Measurements from ENCODE around the gene CD81. TPM values are rescaled to one million over a fixed set of nuclear protein-coding genes. Genes with fewer than 3 reads are reported as not detected.

CD81 gene
- polyA plus RNA-seq, 1 donor = 488 TPM

DNA sequence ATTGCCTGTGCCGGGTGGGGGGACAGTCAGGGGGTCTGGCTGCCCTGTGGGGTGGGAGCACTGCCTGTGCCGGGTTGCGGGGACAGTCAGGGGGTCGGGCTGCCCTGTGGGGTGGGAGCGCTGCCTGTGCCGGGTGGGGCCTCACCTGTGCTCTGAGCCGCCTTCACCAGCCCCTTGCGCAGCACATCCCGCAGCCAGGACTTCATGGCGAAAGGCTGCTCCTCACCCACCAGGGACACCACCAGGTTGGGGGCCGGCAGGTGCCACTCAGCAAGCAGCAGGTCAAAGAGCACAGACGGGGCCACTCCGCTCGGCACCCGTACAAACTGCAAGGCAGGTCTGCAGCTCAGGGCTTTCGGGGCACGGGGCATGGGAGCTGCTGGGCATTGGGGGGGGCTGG, 44.9 kb downstream of the CD81 start:
- no peak for DNase-seq

DNA sequence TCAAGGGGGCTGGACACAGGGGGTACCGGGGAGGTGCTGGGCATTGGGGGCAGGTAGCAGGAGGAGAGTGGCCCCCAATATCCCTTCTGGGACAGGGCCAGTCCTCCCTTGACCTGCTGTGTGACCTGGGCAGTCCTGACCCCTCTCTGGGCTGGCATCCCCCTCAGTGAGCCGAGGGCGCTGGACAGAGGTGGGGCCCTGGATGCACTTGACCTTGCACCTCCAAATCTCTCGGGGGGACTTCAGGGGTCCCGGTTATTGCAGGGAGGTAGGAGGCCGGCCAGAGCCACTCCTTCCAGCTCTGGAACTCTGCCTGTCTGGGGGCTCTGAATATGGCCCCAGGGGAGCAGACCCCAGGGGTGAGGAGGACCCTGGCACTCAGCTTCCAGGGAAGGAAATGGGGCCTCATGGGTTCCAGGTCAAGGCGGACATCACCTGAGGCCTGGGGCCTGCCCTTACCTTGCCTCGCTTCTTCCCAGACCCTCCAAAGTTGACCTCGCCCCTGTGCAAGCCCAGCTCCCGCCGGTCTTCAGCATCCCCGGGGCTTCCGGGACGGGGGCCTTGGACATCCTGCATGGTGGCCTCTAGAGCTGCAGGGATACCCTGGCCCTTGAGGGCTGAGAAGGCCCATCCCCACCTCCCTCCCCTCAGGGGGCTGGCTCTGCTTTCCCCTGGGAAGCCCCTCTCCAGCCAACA, 45.5 kb downstream of the CD81 start:
- no peak for DNase-seq

- DNase-seq = no peak
Observed at GRCh38 chr11:2423157-2424025, 46.3 kb downstream of the CD81 start.

- no peak for DNase-seq
Observed at GRCh38 chr11:2424811-2425495, 47.8 kb downstream of the CD81 start.

GRCh38 chr11:2425506-2425905, 48.4 kb downstream of the CD81 start:
- DNase-seq = no peak

DNA sequence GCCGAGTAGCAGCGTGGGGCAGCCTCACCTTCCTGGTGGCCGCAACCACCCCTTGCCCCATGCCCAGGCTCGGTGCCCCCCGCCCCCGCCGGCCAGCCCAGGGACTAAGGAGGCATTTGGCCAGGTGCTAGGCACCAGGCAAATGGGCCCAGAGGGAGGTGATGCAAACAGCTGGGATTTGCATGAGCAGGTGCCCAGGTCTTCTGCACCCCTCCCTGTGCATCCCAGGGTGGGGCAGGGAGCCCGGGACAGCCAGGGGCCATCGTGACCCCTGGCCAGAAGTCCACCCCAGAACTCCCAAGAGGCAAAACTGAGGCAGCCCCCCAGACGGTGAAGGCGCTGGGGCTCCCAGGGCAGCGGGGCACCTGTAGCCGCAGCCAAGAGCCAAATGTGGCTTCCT, 49.1 kb downstream of the CD81 start:
- DNase-seq = no peak

GRCh38 chr11:2426826-2427521, 49.9 kb downstream of the CD81 start:
- no peak for DNase-seq

DNA sequence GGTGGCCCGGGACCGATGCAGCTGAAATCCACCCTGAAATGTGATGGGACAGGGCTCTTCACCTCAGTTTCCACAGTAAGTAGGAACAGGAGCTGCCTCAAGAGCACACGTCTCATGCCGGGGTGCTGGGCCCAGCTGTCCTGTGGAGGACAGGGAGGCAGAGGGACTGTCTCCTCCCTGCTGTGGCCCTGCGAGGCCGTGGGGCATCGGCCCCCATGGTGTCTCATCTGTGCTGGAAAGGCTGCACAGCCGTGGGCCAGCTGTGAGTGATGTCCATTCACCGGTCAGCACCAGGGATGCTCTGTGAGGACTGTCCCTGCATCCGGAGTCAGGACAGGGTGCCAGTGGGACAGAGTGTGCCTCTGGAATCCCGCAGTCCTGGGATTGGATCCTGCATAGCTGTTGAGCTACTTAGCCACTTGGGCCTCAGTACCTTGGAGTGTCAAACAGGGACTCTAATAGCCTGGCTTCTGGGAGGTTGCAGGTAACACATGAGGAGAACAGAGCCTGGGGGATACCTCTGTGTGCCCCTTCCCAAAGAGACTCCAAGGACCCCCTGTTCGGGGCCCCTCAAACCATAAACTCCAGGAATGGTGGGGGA, 50.7 kb downstream of the CD81 start:
- DNase-seq = no peak

- no peak for DNase-seq
Observed at GRCh38 chr11:2428322-2428795, 51.2 kb downstream of the CD81 start.

DNA sequence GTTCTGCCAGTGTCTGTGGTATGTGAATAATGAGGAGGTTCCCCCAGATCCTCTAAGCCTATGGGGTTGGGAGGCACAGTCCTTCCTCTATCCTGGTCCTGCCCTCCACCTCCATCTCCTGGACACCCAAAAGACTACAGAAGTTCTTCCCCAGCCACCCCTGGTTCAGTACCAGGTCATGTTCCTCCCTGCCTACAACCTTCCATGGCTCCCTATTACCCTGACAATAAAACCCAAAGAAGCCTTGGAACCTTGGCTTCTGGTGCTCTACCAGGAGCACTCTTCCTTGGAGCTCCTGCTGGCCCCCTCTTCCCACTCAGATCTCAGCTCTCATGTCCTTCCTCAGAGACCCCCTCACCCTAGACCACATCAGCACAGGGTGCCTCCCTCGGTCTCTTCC, 54.3 kb downstream of the CD81 start:
- no peak for DNase-seq

DNA sequence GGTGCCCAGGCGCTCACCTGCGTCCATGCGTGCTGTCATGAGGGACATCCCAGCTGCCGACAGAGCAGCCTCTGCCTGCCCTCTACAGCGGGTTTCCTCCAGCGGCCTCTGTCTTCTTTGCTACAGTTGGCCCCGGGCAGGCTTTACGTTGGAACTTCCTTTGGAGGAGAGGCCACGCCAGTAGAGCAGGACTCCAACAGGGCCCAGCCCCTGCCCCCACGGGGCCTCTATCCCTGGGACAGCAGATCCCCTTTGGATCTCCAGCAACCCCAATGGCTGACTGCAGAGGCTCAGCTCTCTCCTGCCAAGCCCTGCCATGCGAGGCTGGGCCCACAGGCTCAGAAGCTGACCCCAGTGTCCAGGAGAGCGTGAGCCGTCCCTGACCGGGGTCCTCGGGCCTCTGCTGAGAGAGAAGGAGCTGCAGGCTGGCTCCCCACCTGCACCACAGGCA, 55.1 kb downstream of the CD81 start:
- no peak for DNase-seq

- DNase-seq = no peak
Observed at GRCh38 chr11:2432628-2433071, 55.5 kb downstream of the CD81 start.

GRCh38 chr11:2433106-2433925, 56.2 kb downstream of the CD81 start:
- no peak for DNase-seq

DNA sequence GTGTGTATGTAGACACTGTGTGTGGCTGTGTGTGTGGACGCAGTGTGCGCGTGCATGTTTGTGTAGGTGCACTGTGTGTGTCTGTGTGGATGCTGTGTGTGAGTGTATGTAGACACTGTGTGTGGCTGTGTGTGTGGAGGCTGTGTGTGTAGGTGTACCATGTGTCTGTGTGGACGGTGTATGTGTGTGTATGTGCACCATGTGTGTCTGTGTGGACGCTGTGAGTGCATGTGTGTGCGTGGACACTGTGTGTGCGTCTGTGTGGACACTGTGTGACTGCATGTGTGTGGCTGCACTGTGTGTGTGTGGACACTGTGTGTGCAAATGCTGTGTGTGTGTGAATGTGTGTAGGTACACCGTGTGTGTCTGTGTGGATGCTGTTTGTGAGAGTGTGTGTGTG, 56.9 kb downstream of the CD81 start:
- DNase-seq = no peak

DNA sequence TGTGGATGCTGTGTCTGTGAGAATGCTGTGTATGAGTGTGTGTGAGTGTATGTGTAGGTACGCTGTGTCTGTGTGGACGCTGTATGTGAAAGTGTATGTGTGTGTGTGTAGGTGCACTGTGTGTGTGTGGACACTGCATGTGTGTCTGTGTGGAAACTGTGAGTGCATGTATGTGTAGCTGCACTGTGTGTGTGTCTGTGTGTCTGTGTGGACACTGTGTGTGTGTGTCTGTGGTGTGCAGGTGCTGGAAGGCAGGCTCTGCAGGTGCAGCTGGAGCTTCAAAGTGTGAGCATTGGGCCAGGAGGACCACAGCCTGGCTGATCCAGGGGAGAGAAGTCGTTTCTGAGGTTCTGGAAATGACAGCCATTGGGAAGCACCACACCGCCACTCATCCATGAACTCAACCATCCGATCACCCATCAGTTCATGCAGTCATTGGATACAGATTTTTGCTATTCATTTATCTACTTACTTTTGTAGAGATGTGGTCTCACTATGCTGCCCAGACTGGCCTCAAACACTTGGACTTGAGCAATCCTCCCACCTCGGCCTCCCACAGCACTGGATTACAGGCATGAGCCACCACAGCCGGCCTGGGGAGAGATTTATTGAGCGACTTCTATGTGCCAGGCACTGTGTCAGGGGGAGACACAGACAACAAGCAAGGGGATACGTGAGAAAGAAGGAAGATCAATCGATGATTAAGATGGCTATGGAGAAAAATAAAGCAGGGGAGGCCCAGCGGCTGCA, 57.6 kb downstream of the CD81 start:
- no peak for DNase-seq

- DNase-seq = no peak
Observed at GRCh38 chr11:2435288-2436012, 58.3 kb downstream of the CD81 start.

- DNase-seq = no peak
Observed at GRCh38 chr11:2436013-2436520, 59.0 kb downstream of the CD81 start.

DNA sequence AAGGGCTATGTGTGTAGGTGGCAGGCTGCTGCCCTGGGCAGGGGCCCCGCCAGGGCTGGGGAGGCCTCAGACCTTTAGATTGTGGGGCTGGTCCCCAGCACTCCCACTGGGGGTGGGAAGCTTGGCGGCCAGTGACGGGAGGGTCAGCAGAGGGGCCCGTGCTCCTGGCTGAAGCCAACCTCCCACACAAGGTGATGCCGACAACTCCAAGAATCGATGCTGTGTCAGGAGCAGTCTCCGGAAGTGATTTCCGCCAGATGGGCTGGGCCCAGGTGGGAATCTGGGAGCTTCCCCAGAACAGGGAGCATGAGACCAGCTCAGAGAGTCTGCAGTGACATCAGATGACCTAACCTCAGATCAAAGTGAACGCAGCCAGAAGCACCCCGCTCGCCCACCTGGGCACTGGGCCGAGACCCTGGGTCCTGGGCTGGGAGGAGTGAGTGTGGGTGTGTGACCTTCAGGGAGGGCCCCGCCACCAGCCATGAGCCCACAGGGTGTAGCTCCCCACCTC, 59.5 kb downstream of the CD81 start:
- DNase-seq = no peak

- no peak for DNase-seq
Observed at GRCh38 chr11:2437516-2437915, 60.4 kb downstream of the CD81 start.
